ENCODE results near the gene MTG1.

The MTG1 gene

DNA sequence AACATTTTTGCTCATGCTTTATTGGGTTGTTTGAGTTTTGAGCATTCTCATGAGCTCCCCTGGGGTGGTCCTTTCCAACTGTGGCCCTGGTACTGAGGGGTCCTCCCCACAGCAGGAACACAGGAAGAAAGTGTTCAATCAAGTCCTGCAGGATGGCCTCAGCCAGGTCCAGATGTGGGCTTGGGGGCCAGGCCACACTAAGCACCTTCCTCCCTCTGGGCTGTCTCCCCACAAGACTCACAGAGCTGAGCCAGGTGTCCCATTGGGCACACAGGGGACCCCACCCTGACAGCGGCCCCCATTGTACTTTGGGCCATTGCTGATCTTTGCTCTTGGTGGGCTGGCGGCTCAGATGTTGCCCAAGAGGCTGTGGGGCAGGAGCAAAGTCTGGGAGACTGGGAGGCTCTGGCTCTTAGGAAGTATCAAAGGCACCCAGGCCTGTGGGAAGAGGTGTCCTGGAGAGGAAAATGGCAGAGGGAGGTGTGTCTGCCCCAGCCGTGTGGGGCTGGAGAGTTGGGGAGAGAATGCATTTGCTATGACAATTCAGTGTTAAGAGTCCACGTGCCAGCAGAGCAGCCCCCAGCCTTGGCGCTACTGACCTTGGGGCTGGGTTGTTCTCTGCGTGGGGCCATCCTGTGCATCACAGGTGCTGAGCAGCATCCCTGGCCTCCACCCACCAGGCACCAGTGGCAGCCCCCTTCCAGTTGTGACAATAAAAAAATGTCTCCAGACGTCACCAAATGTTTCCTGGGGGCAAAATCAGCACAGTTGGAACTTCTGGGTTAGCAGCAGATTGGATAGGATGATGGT, 77.5 kb downstream of the MTG1 start:
- DNase-seq = no peak
